Ishikawa (cell line): ENCODE measurements around the gene KCNH5.

ENCODE experiments used
- CEBPB ChIP-seq: IDR thresholded peaks from 2 replicates; pipeline ENCODE4 v1.6.1; 2012
- CREB1 ChIP-seq: IDR thresholded peaks from 2 replicates; pipeline ENCODE4 v1.6.1; 2012; ENCODE audit warnings: low read depth
- EGR1 ChIP-seq: IDR thresholded peaks from 2 replicates; pipeline ENCODE4 v1.6.1; 2012
- EP300 ChIP-seq: IDR thresholded peaks from 2 replicates; pipeline ENCODE4 v1.6.1; 2012; ENCODE audit warnings: borderline replicate concordance
- MAX ChIP-seq: IDR thresholded peaks from 2 replicates; pipeline ENCODE4 v1.6.1; 2012
- NFIC ChIP-seq: IDR thresholded peaks from 2 replicates; pipeline ENCODE4 v1.6.1; 2012
- RAD21 ChIP-seq: IDR thresholded peaks from 2 replicates; pipeline ENCODE4 v1.6.1; 2012; ENCODE audit warnings: low read depth
- REST ChIP-seq: IDR thresholded peaks from 2 replicates; pipeline ENCODE4 v1.6.1; 2012; ENCODE audit warnings: low read depth, mild to moderate bottlenecking
- TAF1 ChIP-seq: IDR thresholded peaks from 2 replicates; pipeline ENCODE4 v1.6.1; 2012; ENCODE audit warnings: low read depth, mild to moderate bottlenecking
- TEAD4 ChIP-seq: IDR thresholded peaks from 2 replicates; pipeline ENCODE4 v1.6.1; 2012
- USF1 ChIP-seq: IDR thresholded peaks from 2 replicates; pipeline ENCODE4 v1.6.1; 2012
- YY1 ChIP-seq: IDR thresholded peaks from 2 replicates; pipeline ENCODE4 v1.6.1; 2012; ENCODE audit warnings: low read depth
- ZBTB7A ChIP-seq: IDR thresholded peaks from 2 replicates; pipeline ENCODE4 v1.6.1; 2012; ENCODE audit warnings: low read depth

- TF ChIP-seq TEAD4 (no peak), NFIC (no peak), TAF1 (no peak), YY1 (no peak), EGR1 (no peak), REST (no peak), CEBPB (no peak), CREB1 (no peak), ZBTB7A (no peak), RAD21 (no peak), USF1 (no peak), MAX (no peak), EP300 (no peak)
Observed at GRCh38 chr14:62768753-62769152, 276.5 kb downstream of the KCNH5 start.
